CD4-positive, CD25-positive, alpha-beta regulatory T cell (primary cell): ENCODE measurements around the gene MARCHF3. TPM values are rescaled to one million over a fixed set of nuclear protein-coding genes. Genes with fewer than 3 reads are reported as not detected.

Experiments used
- ATAC-seq, 2 donors: fragments of 150-1000 bp; cut with Tn5 transposase; one replicate each; pipeline ENCODE4 v1.10.0; 2021; ENCODE audit warnings: low read depth in 2 of 2, moderate number of reproducible peaks in 2 of 2, moderate library complexity in 1 of 2
- DNase-seq, 3 donors: peaks; one replicate each; pipeline versions ENCODE4 v3.0.0 to v3.0.0-alpha.2; 2012 to 2022; ENCODE audit warnings: mixed read lengths in 1 of 3
- H3K27ac ChIP-seq: one replicate; pipeline ENCODE4 v1.7.0; 2013; ENCODE audit warnings: mild to moderate bottlenecking, low read length; ENCODE audit not compliant: insufficient read depth, poor library complexity, severe bottlenecking
- H3K27me3 ChIP-seq: one replicate; pipeline ENCODE4 v1.7.0; 2013; ENCODE audit warnings: low read length; ENCODE audit not compliant: control insufficient read depth, insufficient read depth
- H3K36me3 ChIP-seq: one replicate; pipeline ENCODE4 v1.7.0; 2013; ENCODE audit warnings: mild to moderate bottlenecking, low read length, moderate library complexity; ENCODE audit not compliant: control insufficient read depth, insufficient read depth
- H3K4me1 ChIP-seq: 2 replicates; pipeline ENCODE4 v1.7.0; 2013; ENCODE audit warnings: mild to moderate bottlenecking, low read length; ENCODE audit not compliant: insufficient read depth, control insufficient read depth, poor library complexity, severe bottlenecking
- H3K4me3 ChIP-seq: one replicate; pipeline ENCODE4 v1.7.0; 2013; ENCODE audit warnings: low read depth, mild to moderate bottlenecking, low read length, moderate library complexity
- H3K9me3 ChIP-seq, 2 experiments: 1 replicate in 1 of 2; 2 replicates in 1 of 2; pipeline ENCODE4 v1.7.0; 2013; ENCODE audit warnings: low read length in 2 of 2, mild to moderate bottlenecking in 1 of 2, moderate library complexity in 1 of 2; ENCODE audit not compliant: control insufficient read depth in 2 of 2
- H3K27ac Mint-ChIP-seq, 3 donors: one replicate each; pipeline ENCODE4 v1.8.0; 2020 to 2022; ENCODE audit warnings: mild to moderate bottlenecking in 3 of 3, mixed read lengths in 3 of 3, moderate library complexity in 2 of 3
- H3K27me3 Mint-ChIP-seq: one replicate; pipeline ENCODE4 v1.8.0; 2022; ENCODE audit warnings: mild to moderate bottlenecking, mixed read lengths
- H3K36me3 Mint-ChIP-seq: one replicate; pipeline ENCODE4 v1.8.0; 2020; ENCODE audit warnings: mixed read lengths
- H3K4me1 Mint-ChIP-seq, 4 donors: one replicate each; pipeline ENCODE4 v1.8.0; 2020 to 2022; ENCODE audit warnings: mixed read lengths in 4 of 4, mild to moderate bottlenecking in 1 of 4
- H3K4me3 Mint-ChIP-seq, 4 donors: one replicate each; pipeline ENCODE4 v1.8.0; 2020 to 2022; ENCODE audit warnings: mild to moderate bottlenecking in 4 of 4, mixed read lengths in 4 of 4, moderate library complexity in 3 of 4
- H3K9me3 Mint-ChIP-seq, 7 donors: one replicate each; pipeline ENCODE4 v1.8.0; 2020 to 2022; ENCODE audit warnings: mixed read lengths in 7 of 7, mild to moderate bottlenecking in 3 of 7, moderate library complexity in 2 of 7
- polyA plus RNA-seq, 4 donors: library from polyadenylated mRNA; unstranded; fragments of 300-500 nt; fragmentation: Illumina TruSeq; gene quantifications; one replicate each; pipeline ENCODE4 v1.2.3, GENCODE V29; 2021
- total RNA-seq: library from RNA; stranded (reverse); gene quantifications from one replicate; pipeline ENCODE4 v1.2.3, GENCODE V29; 2022

Gene MARCHF3
- total and polyA plus RNA-seq, 5 donors from 2014 or later, result 12.5 to 21.6 (median 15.2) TPM

DNA sequence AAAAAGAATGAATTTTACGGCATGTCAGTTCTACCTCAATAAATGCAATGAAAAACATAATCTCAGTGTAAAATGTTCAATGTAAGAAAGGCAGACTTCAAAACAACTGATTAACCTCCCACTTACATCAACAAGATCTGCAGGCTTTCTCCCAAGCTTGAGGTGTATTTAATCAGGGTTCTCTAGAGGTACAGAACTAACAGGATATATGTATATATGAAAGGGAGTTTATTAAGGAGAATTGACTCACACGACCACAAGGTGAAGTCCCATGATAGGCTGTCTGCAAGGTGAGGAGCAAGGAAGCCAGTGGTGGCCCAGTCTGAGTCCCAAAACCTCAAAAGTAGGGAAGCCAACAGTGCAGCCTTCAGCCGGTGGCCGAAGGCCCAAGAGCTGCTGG is 35.9 kb downstream of the MARCHF3 start:
- Histone ChIP-seq H3K27ac (no peak overlapping the region), H3K27me3 (no peaks in the 10 kb centered on the region), H3K4me3 (no peak overlapping the region), H3K9me3 (no peaks in the 10 kb centered on the region), H3K4me1 (peaks cover 3% of the 10 kb centered on the region), H3K36me3 (no peaks in the 10 kb centered on the region)
- H3K4me1 Mint-ChIP-seq, result peaks cover 18 to 80% (median 40%) of the 10 kb centered on the region in 4 donors
- H3K9me3 Mint-ChIP-seq, result peaks cover 0 to 1% (median 0%) of the 10 kb centered on the region in 7 donors
- ATAC-seq, result no peak
- H3K36me3 Mint-ChIP-seq, result peaks cover 25% of the 10 kb centered on the region
- peak in 1 of 3 donors; percentile 7 for DNase-seq
- H3K4me3 Mint-ChIP-seq, result no peak overlapping the region
- peak overlapping the region in 1 of 3 donors; percentile 65 for H3K27ac Mint-ChIP-seq
- H3K27me3 Mint-ChIP-seq, result peaks cover 6% of the 10 kb centered on the region

DNA sequence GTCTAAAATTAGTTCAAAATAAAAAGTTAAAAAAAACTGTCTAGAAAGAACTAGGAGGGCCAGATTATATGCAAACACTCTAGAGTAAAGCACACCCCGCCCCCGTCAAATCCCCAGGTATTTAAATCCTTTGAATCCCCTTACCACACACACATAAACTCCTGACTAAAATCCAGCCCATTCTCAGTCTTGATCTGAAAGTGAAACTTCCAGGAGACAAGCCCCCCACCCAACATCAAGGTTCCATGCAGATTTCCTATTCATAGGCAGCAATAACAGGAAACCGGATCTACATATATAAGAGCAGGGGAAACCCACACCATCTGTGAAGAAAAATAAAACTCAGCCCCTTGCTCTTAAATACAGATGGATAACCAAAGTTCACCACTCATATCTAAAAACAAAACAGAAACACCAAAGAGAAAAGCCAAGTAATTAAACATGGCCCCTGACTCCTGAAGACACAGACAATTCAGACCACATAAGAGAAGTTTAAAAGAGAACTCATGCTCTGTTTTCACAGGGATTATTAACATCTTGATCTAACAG is 42.3 kb downstream of the MARCHF3 start:
- Histone ChIP-seq H3K9me3 (no peaks in the 10 kb centered on the region), H3K4me3 (peak overlapping the region; percentile 60), H3K4me1 (peaks cover 25% of the 10 kb centered on the region), H3K27ac (peak overlapping the region; percentile 72), H3K36me3 (no peaks in the 10 kb centered on the region), H3K27me3 (no peaks in the 10 kb centered on the region)
- H3K36me3 Mint-ChIP-seq, result peaks cover 9% of the 10 kb centered on the region
- DNase-seq (peak in 2 of 3 donors; percentile 62 to 86), ATAC-seq (peak; percentile 75 to 76)
- H3K4me1 Mint-ChIP-seq, result peaks cover 17 to 78% (median 45%) of the 10 kb centered on the region in 4 donors
- peaks cover 0 to 1% (median 0%) of the 10 kb centered on the region in 7 donors for H3K9me3 Mint-ChIP-seq
- H3K27ac Mint-ChIP-seq, result peak overlapping the region; percentile 94 to 98 (median 98)
- peak overlapping the region; percentile 8 to 88 (median 69) for H3K4me3 Mint-ChIP-seq
- no peaks in the 10 kb centered on the region for H3K27me3 Mint-ChIP-seq

DNA sequence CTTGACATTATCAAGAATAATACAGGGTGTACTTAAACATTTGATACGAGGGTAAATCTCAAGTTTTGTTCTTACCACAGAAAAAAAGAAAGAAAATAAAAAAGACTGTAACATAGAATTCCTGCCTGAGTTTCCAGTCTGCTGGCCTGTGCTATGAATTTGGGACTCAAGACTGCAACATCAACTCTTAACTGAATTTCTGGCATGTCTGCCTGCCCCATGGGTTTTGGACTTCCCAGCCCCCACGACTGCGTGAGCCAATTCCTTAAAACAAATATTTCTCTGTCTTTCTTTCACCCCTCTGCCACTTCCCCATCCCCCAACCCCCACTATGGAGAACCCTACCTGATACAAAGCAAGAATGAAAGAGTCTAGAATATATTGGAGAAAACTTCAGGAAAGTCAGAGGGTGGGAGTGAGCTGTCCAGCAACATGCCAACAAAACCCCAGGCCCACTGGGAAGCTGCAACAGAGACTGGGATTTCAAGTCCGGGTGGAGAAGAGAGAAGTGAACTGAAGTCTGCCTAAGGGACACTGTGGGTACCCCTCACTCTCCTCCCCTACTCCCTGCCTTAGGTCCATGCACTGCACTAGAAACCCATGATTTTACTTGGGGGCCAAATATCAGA is 43.0 kb downstream of the MARCHF3 start:
- peak overlapping the region; percentile 72 for H3K27ac ChIP-seq
- Mint-ChIP-seq H3K36me3 (peaks cover 9% of the 10 kb centered on the region), H3K4me1 (peaks cover 15 to 82% (median 48%) of the 10 kb centered on the region in 4 donors), H3K9me3 (peaks cover 0 to 1% (median 0%) of the 10 kb centered on the region in 7 donors), H3K27ac (peak overlapping the region; percentile 94 to 98 (median 98)), H3K27me3 (no peaks in the 10 kb centered on the region), H3K4me3 (peak overlapping the region in 3 of 4 donors; percentile 63 to 88 (median 75))
- no peaks in the 10 kb centered on the region for H3K27me3 ChIP-seq
- peak overlapping the region; percentile 60 for H3K4me3 ChIP-seq
- DNase-seq (no peak), ATAC-seq (no peak)
- no peaks in the 10 kb centered on the region for H3K9me3 ChIP-seq
- no peaks in the 10 kb centered on the region for H3K36me3 ChIP-seq
- peaks cover 25% of the 10 kb centered on the region for H3K4me1 ChIP-seq

GRCh38 chr5:126984632-126985031 is 45.7 kb downstream of the MARCHF3 start:
- H3K36me3 Mint-ChIP-seq, result peaks cover 7% of the 10 kb centered on the region
- Histone ChIP-seq H3K4me3 (no peak overlapping the region), H3K27ac (no peak overlapping the region), H3K27me3 (no peaks in the 10 kb centered on the region), H3K4me1 (peaks cover 23% of the 10 kb centered on the region), H3K9me3 (no peaks in the 10 kb centered on the region), H3K36me3 (no peaks in the 10 kb centered on the region)
- no peak overlapping the region for H3K4me3 Mint-ChIP-seq
- H3K27me3 Mint-ChIP-seq, result no peaks in the 10 kb centered on the region
- no peaks in the 10 kb centered on the region for H3K9me3 Mint-ChIP-seq
- peak overlapping the region in 2 of 3 donors; percentile 64 to 73 for H3K27ac Mint-ChIP-seq
- ATAC-seq (no peak), DNase-seq (no peak)
- peaks cover 15 to 81% (median 44%) of the 10 kb centered on the region in 4 donors for H3K4me1 Mint-ChIP-seq

DNA sequence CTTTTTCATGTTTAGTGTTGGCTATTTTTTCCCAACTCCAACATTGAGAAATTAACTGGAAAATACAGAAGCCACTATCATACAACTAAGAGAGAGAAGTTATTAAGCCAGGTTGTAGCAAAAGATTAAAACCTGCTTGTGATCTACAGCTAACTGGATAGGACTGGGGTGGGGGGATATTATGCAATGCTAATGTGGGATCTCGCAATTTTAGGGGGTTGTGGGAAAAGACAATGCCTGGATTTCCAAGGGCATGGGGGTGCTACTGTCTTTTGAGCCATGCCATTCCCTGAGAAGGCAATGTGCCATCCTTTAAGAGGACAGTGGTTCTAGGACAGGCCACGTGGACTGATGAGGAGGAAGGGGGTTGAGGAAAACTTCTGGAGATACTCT is 46.5 kb downstream of the MARCHF3 start:
- Histone ChIP-seq H3K4me1 (peaks cover 16% of the 10 kb centered on the region), H3K36me3 (no peaks in the 10 kb centered on the region), H3K27ac (no peak overlapping the region), H3K4me3 (no peak overlapping the region), H3K27me3 (no peaks in the 10 kb centered on the region), H3K9me3 (no peaks in the 10 kb centered on the region)
- Mint-ChIP-seq H3K27ac (peak overlapping the region; percentile 64 to 93 (median 73)), H3K4me1 (peaks cover 15 to 75% (median 39%) of the 10 kb centered on the region in 4 donors), H3K9me3 (no peaks in the 10 kb centered on the region), H3K36me3 (peaks cover 7% of the 10 kb centered on the region), H3K27me3 (no peaks in the 10 kb centered on the region), H3K4me3 (no peak overlapping the region)
- ATAC-seq, result no peak
- no peak for DNase-seq

DNA sequence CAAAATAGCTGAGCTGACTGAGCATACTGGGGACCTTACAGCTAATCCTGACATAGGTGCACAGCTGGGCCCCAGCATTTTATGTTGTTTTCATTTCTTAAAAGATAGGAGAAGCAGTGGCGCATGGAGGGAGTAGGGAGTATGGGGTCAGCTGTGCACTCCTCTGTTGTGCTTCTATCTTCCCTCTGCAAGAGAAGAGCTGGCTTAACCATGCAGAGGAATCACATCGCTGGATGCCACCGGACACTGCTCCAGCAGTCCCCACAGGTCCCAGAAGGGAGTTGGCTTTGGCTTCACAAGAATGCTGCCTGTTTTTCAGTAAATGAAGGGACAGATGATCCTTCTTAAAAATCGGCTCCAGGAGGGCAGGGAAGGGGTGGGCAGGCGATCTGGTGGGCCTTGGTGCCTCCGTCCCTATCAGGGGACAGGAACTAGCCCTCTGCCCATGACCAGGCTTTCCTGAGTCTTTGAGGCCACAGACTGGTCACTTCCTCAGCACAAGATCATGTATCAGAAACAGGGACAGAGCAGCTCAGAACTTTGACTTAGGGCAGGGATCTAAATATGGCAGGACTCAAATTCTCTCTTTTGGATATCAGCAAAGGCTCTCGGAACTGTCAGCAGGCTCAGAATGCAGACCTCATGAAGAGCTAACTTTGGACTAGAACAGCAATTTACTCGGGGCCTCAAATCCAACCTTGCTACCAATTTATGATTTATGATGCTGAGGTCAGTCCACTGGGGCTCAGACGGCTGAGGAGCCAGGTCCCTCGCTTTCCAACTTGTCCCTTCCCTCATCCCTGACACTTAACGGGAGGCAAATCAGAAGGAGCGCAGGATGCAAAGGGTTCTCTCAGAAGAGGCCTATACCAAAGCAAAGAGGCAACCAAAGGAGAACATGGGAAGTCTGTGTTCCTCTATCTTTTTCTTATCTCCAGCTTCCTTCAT is 47.2 kb downstream of the MARCHF3 start:
- Mint-ChIP-seq H3K27ac (peak overlapping the region; percentile 64 to 93 (median 84)), H3K36me3 (peaks cover 7% of the 10 kb centered on the region), H3K27me3 (no peaks in the 10 kb centered on the region), H3K4me3 (no peak overlapping the region), H3K9me3 (no peaks in the 10 kb centered on the region), H3K4me1 (peaks cover 11 to 74% (median 37%) of the 10 kb centered on the region in 4 donors)
- Histone ChIP-seq H3K27ac (no peak overlapping the region), H3K4me1 (peaks cover 9% of the 10 kb centered on the region), H3K9me3 (no peaks in the 10 kb centered on the region), H3K36me3 (no peaks in the 10 kb centered on the region), H3K27me3 (no peaks in the 10 kb centered on the region), H3K4me3 (no peak overlapping the region)
- ATAC-seq (no peak), DNase-seq (no peak)

GRCh38 chr5:126982202-126982601 is 48.2 kb downstream of the MARCHF3 start:
- no peak overlapping the region for H3K4me3 Mint-ChIP-seq
- peaks cover 7% of the 10 kb centered on the region for H3K36me3 Mint-ChIP-seq
- Histone ChIP-seq H3K27ac (no peak overlapping the region), H3K9me3 (no peaks in the 10 kb centered on the region), H3K27me3 (no peaks in the 10 kb centered on the region), H3K4me3 (no peak overlapping the region), H3K36me3 (no peaks in the 10 kb centered on the region), H3K4me1 (no peaks in the 10 kb centered on the region)
- ATAC-seq, result no peak
- no peaks in the 10 kb centered on the region for H3K27me3 Mint-ChIP-seq
- H3K9me3 Mint-ChIP-seq, result no peaks in the 10 kb centered on the region
- peaks cover 7 to 70% (median 31%) of the 10 kb centered on the region in 4 donors for H3K4me1 Mint-ChIP-seq
- no peak for DNase-seq
- H3K27ac Mint-ChIP-seq, result peak overlapping the region in 2 of 3 donors; percentile 65 to 89
